ENCODE results near the gene SRPX. TPM values are rescaled to one million over a fixed set of nuclear protein-coding genes. Genes with fewer than 3 reads are reported as not detected.

SRPX gene
- total and polyA plus RNA-seq, 2 of the 4 experiments (the other 2 are of a cell fraction): 35.5 to 81.5 TPM

GRCh38 chrX:38165023-38165422, 55.6 kb downstream of the SRPX start:
- H2AFZ ChIP-seq (replicated peaks; ENCODE audit: low read length, poor library complexity): no peak overlapping the region
- no peak for DNase-seq
- no peak overlapping the region for H3K27ac ChIP-seq (ENCODE audit: insufficient read depth, low read length)
- TF ChIP-seq, protein P1, sequence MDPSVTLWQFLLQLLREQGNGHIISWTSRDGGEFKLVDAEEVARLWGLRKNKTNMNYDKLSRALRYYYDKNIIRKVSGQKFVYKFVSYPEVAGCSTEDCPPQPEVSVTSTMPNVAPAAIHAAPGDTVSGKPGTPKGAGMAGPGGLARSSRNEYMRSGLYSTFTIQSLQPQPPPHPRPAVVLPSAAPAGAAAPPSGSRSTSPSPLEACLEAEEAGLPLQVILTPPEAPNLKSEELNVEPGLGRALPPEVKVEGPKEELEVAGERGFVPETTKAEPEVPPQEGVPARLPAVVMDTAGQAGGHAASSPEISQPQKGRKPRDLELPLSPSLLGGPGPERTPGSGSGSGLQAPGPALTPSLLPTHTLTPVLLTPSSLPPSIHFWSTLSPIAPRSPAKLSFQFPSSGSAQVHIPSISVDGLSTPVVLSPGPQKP (IDR thresholded peaks at IDR 0.05; ENCODE audit: borderline replicate concordance, low read depth, low read length): no peak
- TF ChIP-seq SMC3 (IDR thresholded peaks at IDR 0.05; ENCODE audit: low read depth, low read length) (no peak), MAZ (IDR thresholded peaks at IDR 0.05; ENCODE audit: borderline replicate concordance, low read depth, low read length) (no peak), NFE2L2 (IDR thresholded peaks at IDR 0.05; ENCODE audit: low read depth, low read length) (no peak), CEBPB (IDR thresholded peaks at IDR 0.05; ENCODE audit: low read depth, low read length) (no peak), RFX5 (IDR thresholded peaks at IDR 0.05; ENCODE audit: low read depth, low read length) (no peak), RAD21 (IDR thresholded peaks at IDR 0.05; ENCODE audit: low read length) (no peak), BHLHE40 (IDR thresholded peaks at IDR 0.05; ENCODE audit: low read depth, low read length) (no peak), CHD1 (IDR thresholded peaks at IDR 0.05; ENCODE audit: low read depth, low read length) (no peak), MAFK (IDR thresholded peaks at IDR 0.05; ENCODE audit: low read depth, low read length) (no peak), POLR2A (IDR thresholded peaks at IDR 0.05; ENCODE audit: low read depth, low read length) (no peak), FOS (IDR thresholded peaks at IDR 0.05; ENCODE audit: low read depth, low read length) (no peak), RCOR1 (IDR thresholded peaks at IDR 0.05; ENCODE audit: insufficient replicate concordance, low read length) (no peak), CTCF (conservative IDR thresholded peaks at IDR 0.05; ENCODE audit: low read depth, low read length) (no peak), USF2 (IDR thresholded peaks at IDR 0.05; ENCODE audit: low read depth, low read length) (no peak)
- H2BK120ac ChIP-seq (ENCODE audit: low read depth, low read length): no peak overlapping the region
- CTCF ChIA-PET: no interaction called here
- H3K9ac ChIP-seq (ENCODE audit: low read depth, low read length): no peak overlapping the region
- H2AK5ac ChIP-seq (ENCODE audit: low read depth, low read length): no peak overlapping the region
- dilution Hi-C loops (cut with HindIII; ENCODE audit: low sequenced_read_pairs, unreplicated experiment): no loop called here
- H3K14ac ChIP-seq (replicated peaks; ENCODE audit: low read depth, low read length): no peak overlapping the region
- H3K27me3 ChIP-seq (ENCODE audit: control insufficient read depth, insufficient read depth, low read length): no peaks in the 10 kb centered on the region
- no peak overlapping the region for H3K4me3 ChIP-seq (ENCODE audit: insufficient read depth, low read depth, low read length)
- no peak for ATAC-seq (ENCODE audit: low read depth)
- H2BK5ac ChIP-seq (ENCODE audit: low read depth, low read length, poor library complexity, severe bottlenecking): no peak overlapping the region
- in situ Hi-C loops (cut with MboI; ENCODE audit: low sequenced_read_pairs): no loop called here
- no peak overlapping the region for H3K4ac ChIP-seq (ENCODE audit: low read depth, low read length)
- POLR2A ChIA-PET (ENCODE audit: unreplicated experiment): no interaction called here
- H3K56ac ChIP-seq (ENCODE audit: extremely low read depth, insufficient read depth, low read length): no peak overlapping the region
- H3K18ac ChIP-seq (ENCODE audit: low read depth, low read length): no peak overlapping the region
- peaks cover under 1% of the 10 kb centered on the region; the same call in 1 of the 2 replicates for H3K36me3 ChIP-seq (ENCODE audit: control insufficient read depth, insufficient read depth, low read length)
- no peaks in the 10 kb centered on the region for H3K9me1 ChIP-seq (ENCODE audit: insufficient read depth, low read length)
- no peak overlapping the region for H4K91ac ChIP-seq (ENCODE audit: insufficient read depth, low read depth, low read length)
- H2BK20ac ChIP-seq (ENCODE audit: low read depth, low read length): no peak overlapping the region
- no CpG with 5 or more reads among the region's 1 CpG for WGBS, 2 experiments (ENCODE audit: extremely low coverage in 2 of 2, insufficient read length in 1 of 2)
- no TSS peak for BruUV-seq (replicated peaks)
- no peak overlapping the region for H3K4me2 ChIP-seq (ENCODE audit: low read depth, low read length)
- no peaks in the 10 kb centered on the region for H4K20me1 ChIP-seq (ENCODE audit: insufficient read depth, low read length)
- H3K4me1 ChIP-seq (ENCODE audit: control insufficient read depth, insufficient read depth, low read length): no peaks in the 10 kb centered on the region
- no peak overlapping the region for H2AK9ac ChIP-seq (replicated peaks; ENCODE audit: low read depth, low read length, poor library complexity)
- no peak overlapping the region for H2BK15ac ChIP-seq (ENCODE audit: low read depth, low read length)
- H4K8ac ChIP-seq (ENCODE audit: low read depth in 2 of 2, low read length in 2 of 2): no peak overlapping the region
- H3K9me3 ChIP-seq (ENCODE audit: control insufficient read depth, insufficient read depth, low read length): no peaks in the 10 kb centered on the region
- intact Hi-C loops (cut with micrococcal nuclease): loop anchor here (10.0 kb wide), 1 partner anchor 660 kb away; no protein-coding TSS in a partner anchor
- H3K23ac ChIP-seq (ENCODE audit: low read depth, low read length): no peak overlapping the region
- H3K79me1 ChIP-seq (ENCODE audit: low read depth in 1 of 2, low read length in 2 of 2): no peaks in the 10 kb centered on the region
- no peak overlapping the region for H4K5ac ChIP-seq (ENCODE audit: low read depth, low read length)

Measured in IMR-90 (cell line).